ENCODE data around the gene CASP6.

DNA sequence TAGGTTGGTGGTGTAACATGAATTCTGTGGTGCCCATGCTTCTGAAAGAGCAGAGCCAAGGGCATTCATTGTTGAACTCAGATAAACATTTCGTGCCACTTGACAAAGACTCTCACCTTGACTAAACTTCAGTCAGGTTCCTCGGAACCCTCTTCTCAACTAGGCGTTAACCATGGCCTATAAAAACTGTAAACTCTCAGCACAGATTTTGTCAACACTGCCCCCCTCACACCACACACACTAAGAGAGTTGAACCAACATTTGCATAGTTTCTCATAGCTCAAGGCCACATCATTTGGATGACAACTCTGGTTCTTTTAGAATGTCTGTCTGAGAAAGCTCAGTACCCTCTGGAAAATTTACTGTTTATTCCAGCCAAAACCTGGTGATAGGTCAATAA lies 28.1 kb downstream of the CASP6 start:
- TF ChIP-seq, protein P1, sequence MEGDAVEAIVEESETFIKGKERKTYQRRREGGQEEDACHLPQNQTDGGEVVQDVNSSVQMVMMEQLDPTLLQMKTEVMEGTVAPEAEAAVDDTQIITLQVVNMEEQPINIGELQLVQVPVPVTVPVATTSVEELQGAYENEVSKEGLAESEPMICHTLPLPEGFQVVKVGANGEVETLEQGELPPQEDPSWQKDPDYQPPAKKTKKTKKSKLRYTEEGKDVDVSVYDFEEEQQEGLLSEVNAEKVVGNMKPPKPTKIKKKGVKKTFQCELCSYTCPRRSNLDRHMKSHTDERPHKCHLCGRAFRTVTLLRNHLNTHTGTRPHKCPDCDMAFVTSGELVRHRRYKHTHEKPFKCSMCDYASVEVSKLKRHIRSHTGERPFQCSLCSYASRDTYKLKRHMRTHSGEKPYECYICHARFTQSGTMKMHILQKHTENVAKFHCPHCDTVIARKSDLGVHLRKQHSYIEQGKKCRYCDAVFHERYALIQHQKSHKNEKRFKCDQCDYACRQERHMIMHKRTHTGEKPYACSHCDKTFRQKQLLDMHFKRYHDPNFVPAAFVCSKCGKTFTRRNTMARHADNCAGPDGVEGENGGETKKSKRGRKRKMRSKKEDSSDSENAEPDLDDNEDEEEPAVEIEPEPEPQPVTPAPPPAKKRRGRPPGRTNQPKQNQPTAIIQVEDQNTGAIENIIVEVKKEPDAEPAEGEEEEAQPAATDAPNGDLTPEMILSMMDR (IDR thresholded peaks at IDR 0.05), result no peak
- TF ChIP-seq POLR2A (IDR thresholded peaks at IDR 0.05), result no peak
